Measurements from ENCODE around the gene MID2.
A peak's percentile ranks its signal among the peaks of the same experiment; 100 is the strongest.

The MID2 gene

GRCh38 chrX:107857837-107858236, 32.2 kb downstream of the MID2 start:
- H3K27ac Mint-ChIP-seq = no peak overlapping the region
- peaks cover 18% of the 10 kb centered on the region for H3K9me3 Mint-ChIP-seq
- H3K27me3 Mint-ChIP-seq (ENCODE audit: low read depth, poor library complexity) = no peaks in the 10 kb centered on the region
- no peaks in the 10 kb centered on the region for H3K36me3 Mint-ChIP-seq (ENCODE audit: low read depth)
- no peaks in the 10 kb centered on the region for H3K4me1 Mint-ChIP-seq
- DNase-seq = no peak
- no peak for TF ChIP-seq CTCF (IDR thresholded peaks at IDR 0.05)
- H3K4me3 Mint-ChIP-seq = no peak overlapping the region

- Mint-ChIP-seq H3K27ac (no peak overlapping the region), H3K4me3 (no peak overlapping the region)
These were observed 35.4 kb downstream of the MID2 start for GRCh38 chrX:107861056-107861455.

GRCh38 chrX:107871136-107871535, 45.5 kb downstream of the MID2 start:
- Mint-ChIP-seq H3K4me3 (no peak overlapping the region), H3K27ac (no peak overlapping the region), H3K36me3 (ENCODE audit: low read depth) (peaks cover 5% of the 10 kb centered on the region), H3K4me1 (no peaks in the 10 kb centered on the region), H3K27me3 (ENCODE audit: low read depth, poor library complexity) (no peaks in the 10 kb centered on the region), H3K9me3 (peaks cover 21% of the 10 kb centered on the region)
- no peak for TF ChIP-seq CTCF (IDR thresholded peaks at IDR 0.05)
- no peak for DNase-seq

More at GRCh38 chrX:107861056-107861455, 35.4 kb downstream of the MID2 start:
- Mint-ChIP-seq H3K36me3 (ENCODE audit: low read depth) (no peaks in the 10 kb centered on the region), H3K4me1 (no peaks in the 10 kb centered on the region), H3K9me3 (peaks cover 17% of the 10 kb centered on the region), H3K27me3 (ENCODE audit: low read depth, poor library complexity) (no peaks in the 10 kb centered on the region)
- DNase-seq = no peak
- TF ChIP-seq CTCF (IDR thresholded peaks at IDR 0.05) = no peak

- Mint-ChIP-seq H3K4me3 (no peak overlapping the region), H3K36me3 (ENCODE audit: low read depth) (peaks cover 9% of the 10 kb centered on the region), H3K27ac (no peak overlapping the region), H3K9me3 (peaks cover 41% of the 10 kb centered on the region), H3K4me1 (no peaks in the 10 kb centered on the region), H3K27me3 (ENCODE audit: low read depth, poor library complexity) (peaks cover 6% of the 10 kb centered on the region)
- TF ChIP-seq CTCF (IDR thresholded peaks at IDR 0.05) = no peak
- no peak for DNase-seq
These were observed 52.4 kb downstream of the MID2 start for GRCh38 chrX:107878106-107878505.

GRCh38 chrX:107880054-107880610, 54.5 kb downstream of the MID2 start:
- Mint-ChIP-seq H3K4me1 (no peaks in the 10 kb centered on the region), H3K4me3 (no peak overlapping the region), H3K27me3 (ENCODE audit: low read depth, poor library complexity) (peaks cover 6% of the 10 kb centered on the region), H3K36me3 (ENCODE audit: low read depth) (peaks cover 9% of the 10 kb centered on the region), H3K27ac (no peak overlapping the region), H3K9me3 (peaks cover 51% of the 10 kb centered on the region)
- DNase-seq = no peak
- TF ChIP-seq CTCF (IDR thresholded peaks at IDR 0.05) = no peak

- Mint-ChIP-seq H3K36me3 (ENCODE audit: low read depth) (peaks cover 17% of the 10 kb centered on the region), H3K4me3 (no peak overlapping the region), H3K9me3 (peaks cover 46% of the 10 kb centered on the region), H3K4me1 (no peaks in the 10 kb centered on the region), H3K27me3 (ENCODE audit: low read depth, poor library complexity) (peaks cover 3% of the 10 kb centered on the region), H3K27ac (no peak overlapping the region)
- peak; percentile 53 for TF ChIP-seq CTCF (IDR thresholded peaks at IDR 0.05)
- peak; percentile 16 for DNase-seq
These were observed 68.4 kb downstream of the MID2 start for GRCh38 chrX:107894038-107894437.
